Activated T-helper 2 cell treated with anti-CD3 and anti-CD28 coated beads, Interferon-gamma antibody, Interleukin-2, Interleukin-4, amounts not matched to agents 10 μg/mL and 5 μg/mL and 100 μg/mL, durations not matched to agents 14 hours and 24 hours and 36 hours (primary cell): ENCODE data around the gene ERCC6. TPM values are rescaled to one million over a fixed set of nuclear protein-coding genes. Genes with fewer than 3 reads are reported as not detected.

Experiments used
- total RNA-seq: library from RNA; stranded (reverse); gene quantifications from 2 replicates; pipeline ENCODE4 v1.2.3, GENCODE V29; 2022

Gene ERCC6
- total RNA-seq, 1 donor from 2014 or later = 26.2 TPM

Other genes with a start within 250 kb of the ERCC6 start
- not detected in 2 replicates for gene C10orf71, start 240.0 kb downstream of the ERCC6 start, total RNA-seq
- not detected in 2 replicates for gene DRGX, start 143.0 kb downstream of the ERCC6 start, total RNA-seq
- gene SLC18A3, start 71.2 kb upstream of the ERCC6 start, total RNA-seq = 0.18 and 0.32 TPM in 2 replicates
- 2.2 and 2.5 TPM in 2 replicates for gene CHAT, start 74.9 kb upstream of the ERCC6 start, total RNA-seq
- 0.16 TPM in 1 of 2 replicates, not detected in the other for gene C10orf53, start 140.5 kb upstream of the ERCC6 start, total RNA-seq
- gene OGDHL, start 223.2 kb upstream of the ERCC6 start, total RNA-seq = 3.7 and 3.9 TPM in 2 replicates